NCI-H1105 (cell line): ENCODE measurements around the gene PERCC1.
A peak's percentile ranks its signal among the peaks of the same experiment; 100 is the strongest.

ENCODE experiments used
- DNase-seq: peaks from one replicate; lab custom pipeline; 2025; lab: John Stamatoyannopoulos, UW

Gene PERCC1

DNA sequence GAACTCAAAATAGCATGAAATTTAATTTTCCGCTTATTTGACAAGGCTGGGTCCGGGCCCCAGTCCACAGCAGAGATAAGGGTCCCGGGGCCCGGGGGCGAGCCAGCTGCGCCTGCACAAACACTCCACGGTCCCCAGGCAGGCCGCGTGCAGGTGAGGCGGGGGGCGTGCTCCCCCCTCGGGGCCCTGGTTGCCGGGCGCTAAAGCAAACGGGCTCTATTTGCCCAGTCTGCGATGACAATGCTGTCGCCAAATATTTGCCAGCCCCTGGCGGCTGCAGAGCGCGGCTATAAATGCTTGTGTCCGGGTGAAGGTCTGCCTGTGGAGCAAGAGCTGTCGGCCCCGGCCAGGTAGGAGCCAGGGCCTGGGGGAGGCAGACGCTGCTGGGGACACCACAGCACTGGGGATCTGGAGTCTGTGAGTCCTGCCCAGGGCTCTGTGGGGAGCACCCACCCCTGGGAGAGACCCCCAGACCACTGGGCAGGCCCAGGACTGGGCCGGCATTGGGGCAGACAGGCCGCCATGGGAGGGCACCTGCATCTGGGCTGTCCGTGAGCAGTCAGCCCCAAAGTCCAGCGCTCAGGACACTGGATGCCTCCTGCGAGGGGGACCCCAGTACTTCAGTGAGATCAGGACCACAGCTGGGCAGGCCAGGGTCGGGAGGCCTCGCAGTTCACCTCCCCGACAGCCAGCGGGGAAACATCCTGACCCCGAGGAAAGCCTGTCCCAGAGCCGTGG, at the start of gene PERCC1:
Gene PERCC1, plus strand, starts transcription at position 320 of the 738 bp plus-strand sequence. CDS start 1,516 bp downstream, outside the sequence.
- DNase-seq = no peak

- no peak for DNase-seq
These were observed 49.1 kb upstream of the PERCC1 start for GRCh38 chr16:1381612-1382406.

GRCh38 chr16:1383556-1383955, 47.3 kb upstream of the PERCC1 start:
- no peak for DNase-seq

GRCh38 chr16:1385232-1385631, 45.6 kb upstream of the PERCC1 start:
- DNase-seq = no peak

DNA sequence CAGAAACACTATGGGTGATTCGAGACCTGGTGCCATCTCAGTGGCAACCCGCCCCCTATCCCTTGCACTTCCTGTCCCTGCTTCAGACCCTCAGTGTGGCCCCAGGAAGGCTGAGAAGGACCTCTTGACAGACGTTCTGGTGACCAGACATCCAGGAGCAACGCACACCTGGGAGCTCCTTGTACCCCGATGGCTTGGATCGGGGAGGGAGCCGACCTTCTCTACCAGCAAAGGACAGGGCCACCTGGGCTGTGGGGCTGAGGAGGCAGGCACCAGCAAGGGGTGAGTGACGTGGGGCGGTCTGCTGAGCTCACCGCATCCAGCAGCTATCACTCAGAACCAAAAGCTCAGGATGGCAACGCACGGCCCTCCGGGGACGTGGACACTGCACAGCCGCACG, 43.5 kb upstream of the PERCC1 start:
- DNase-seq = no peak

- DNase-seq = no peak
These were observed 41.1 kb upstream of the PERCC1 start for GRCh38 chr16:1389762-1390161.

- no peak for DNase-seq
These were observed 40.6 kb upstream of the PERCC1 start for GRCh38 chr16:1390239-1390779.

DNA sequence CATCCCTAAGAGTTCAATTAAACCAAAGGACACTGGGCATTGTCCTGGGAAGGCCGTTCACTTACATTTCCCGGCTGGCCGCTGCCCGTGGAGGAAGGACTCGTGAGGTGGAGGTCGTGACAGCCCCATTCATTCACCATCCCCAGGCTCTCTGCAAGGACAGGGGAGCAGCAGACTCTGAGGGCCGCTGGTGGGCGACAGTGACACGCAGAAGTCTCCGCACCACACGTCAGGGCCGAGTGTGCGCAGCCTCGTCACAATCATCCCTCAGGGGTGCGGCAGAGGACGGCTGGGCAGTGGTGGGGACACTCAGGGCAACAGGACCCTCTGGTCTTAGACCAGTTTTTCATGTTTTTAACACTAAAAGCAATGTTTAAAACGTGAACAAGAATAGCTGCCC, 38.1 kb upstream of the PERCC1 start:
- no peak for DNase-seq

GRCh38 chr16:1393613-1394176, 37.2 kb upstream of the PERCC1 start:
- no peak for DNase-seq

- DNase-seq = no peak
These were observed 36.4 kb upstream of the PERCC1 start for GRCh38 chr16:1394367-1394951.

DNA sequence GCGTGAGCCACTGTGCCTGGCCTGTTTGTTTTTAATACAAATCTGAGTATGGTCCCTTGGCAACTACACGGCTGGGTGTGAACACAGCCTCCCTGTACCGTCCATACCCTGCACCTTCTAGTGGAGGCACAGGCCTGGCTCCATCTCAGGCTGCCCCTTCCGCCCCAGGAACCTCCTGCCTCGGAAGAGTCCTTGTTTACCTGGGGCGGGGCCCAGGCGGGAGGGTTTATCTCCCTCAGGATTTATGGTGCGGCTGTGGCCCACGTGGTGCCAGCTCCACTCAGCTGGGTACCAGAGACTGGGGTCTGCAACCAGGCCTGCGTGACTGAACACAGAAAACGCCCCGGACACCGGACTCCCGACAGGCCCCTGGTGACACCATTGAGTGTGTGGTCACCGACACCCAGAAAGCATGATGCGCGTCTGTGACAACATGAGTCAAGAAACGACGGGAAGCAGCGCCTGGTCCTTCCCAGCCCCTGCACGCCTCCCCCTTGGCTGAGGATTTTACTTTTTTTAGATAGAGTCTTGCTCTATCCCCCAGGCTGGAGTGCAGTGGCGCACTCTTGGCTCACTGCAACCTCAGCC, 35.3 kb upstream of the PERCC1 start:
- no peak for DNase-seq

- DNase-seq = no peak
These were observed 33.1 kb upstream of the PERCC1 start for GRCh38 chr16:1397779-1398178.

DNA sequence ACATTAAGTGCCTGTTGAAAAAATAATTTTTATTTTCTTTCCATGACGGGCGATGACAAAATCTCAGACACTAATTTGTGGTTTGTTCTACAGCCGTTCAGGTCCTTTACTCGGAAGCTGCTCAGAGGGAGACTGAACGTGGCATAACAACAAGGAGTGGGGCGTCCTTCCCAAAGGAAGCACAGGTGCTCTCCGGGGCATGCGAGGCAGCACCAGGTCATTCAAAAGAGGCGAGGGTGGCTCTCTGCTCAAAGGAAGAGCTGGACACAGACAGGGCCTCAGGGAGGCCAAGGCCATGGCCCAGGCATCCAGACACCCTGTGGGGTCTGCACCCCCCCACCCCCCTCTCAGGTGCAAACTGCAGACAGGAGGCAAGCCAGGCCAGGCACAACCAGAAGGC, 32.5 kb upstream of the PERCC1 start:
- no peak for DNase-seq

GRCh38 chr16:1398826-1399581, 31.9 kb upstream of the PERCC1 start:
- no peak for DNase-seq

DNA sequence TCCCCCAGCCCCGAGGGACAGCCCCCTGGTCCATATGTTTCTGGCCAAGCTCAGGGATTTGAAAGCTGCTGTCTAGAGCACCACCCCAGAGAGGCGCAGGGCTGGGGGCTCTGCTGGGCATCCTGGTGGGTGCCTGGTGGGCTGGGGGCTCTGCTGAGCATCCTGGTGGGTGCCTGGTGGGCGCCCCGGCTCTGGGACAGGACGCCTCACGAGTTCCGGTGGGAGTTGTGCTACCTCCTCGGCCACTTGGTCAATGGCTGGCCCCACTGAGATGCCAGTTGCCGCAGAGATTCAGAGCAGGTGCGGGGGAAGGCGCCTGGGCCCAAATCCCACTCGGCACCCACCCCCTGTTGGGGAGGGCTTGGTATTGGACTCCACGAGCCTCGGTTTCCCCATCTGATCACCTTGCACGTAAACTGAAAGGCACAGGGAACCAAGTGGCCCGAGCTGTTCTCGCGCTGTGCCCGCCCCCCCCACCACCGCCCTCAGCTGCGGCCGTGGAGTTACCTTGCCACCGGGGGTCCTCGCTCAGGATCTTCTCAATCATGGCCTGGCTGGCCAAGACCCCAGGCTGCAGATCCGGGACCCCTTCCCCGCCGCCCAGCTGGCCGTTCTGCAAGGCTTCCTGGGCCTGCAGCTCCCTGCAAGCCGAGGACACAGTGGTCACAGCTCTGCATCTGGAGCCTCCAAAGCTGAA, 29.7 kb upstream of the PERCC1 start:
- no peak for DNase-seq

GRCh38 chr16:1401758-1402154, 29.1 kb upstream of the PERCC1 start:
- no peak for DNase-seq

GRCh38 chr16:1403036-1403435, 27.8 kb upstream of the PERCC1 start:
- no peak for DNase-seq

GRCh38 chr16:1403733-1404132, 27.1 kb upstream of the PERCC1 start:
- no peak for DNase-seq

- DNase-seq = no peak
These were observed 23.1 kb upstream of the PERCC1 start for GRCh38 chr16:1407753-1408152.

- peak; percentile 49 for DNase-seq
These were observed 22.6 kb upstream of the PERCC1 start for GRCh38 chr16:1408171-1408837.
